PC-9 (cell line): ENCODE measurements around the gene MELTF. TPM values are rescaled to one million over a fixed set of nuclear protein-coding genes. Genes with fewer than 3 reads are reported as not detected.

ENCODE experiments used
- BruUV-seq: library from RNA; stranded (reverse); fragments of 400-500 nt; replicated peaks from 2 replicates; lab custom pipeline; 2021; lab: Mats Ljungman, UMichigan
- CTCF ChIA-PET: fragments of 300-600 bp; sonication (Branson Sonifier 250); formaldehyde crosslinking; loops from one replicate; lab custom pipeline; 2022; ENCODE audit warnings: antibody characterized with exemption; lab: Charles Lee
- POLR2A ChIA-PET: fragments of 300-600 bp; sonication (Branson Sonifier 250); formaldehyde crosslinking; loops from one replicate; lab custom pipeline; 2022; ENCODE audit warnings: antibody characterized with exemption; ENCODE audit not compliant: unreplicated experiment; lab: Charles Lee
- DNase-seq, 2 experiments: peaks; one replicate each; pipeline versions ENCODE4 v3.0.0 to v3.0.0-alpha.2; 2015 to 2022; ENCODE audit warnings: mixed read lengths in 1 of 2
- H2AFZ ChIP-seq: fragments of 200-600 bp; sonication (generic); 2 replicates; pipeline ENCODE4 v1.8.1; 2017; ENCODE audit warnings: antibody characterized with exemption
- H3F3A ChIP-seq: fragments of 200-600 bp; sonication (generic); 2 replicates; pipeline ENCODE4 v1.8.1; 2017; ENCODE audit warnings: antibody characterized with exemption, mild to moderate bottlenecking, low read depth; ENCODE audit not compliant: insufficient read depth
- H3K27ac ChIP-seq: fragments of 200-600 bp; sonication (generic); 2 replicates; pipeline ENCODE4 v1.6.1; 2016; ENCODE audit warnings: mixed run types
- H3K27me3 ChIP-seq: fragments of 200-600 bp; sonication (generic); 2 replicates; pipeline ENCODE4 v1.6.1; 2016; ENCODE audit warnings: low read depth, mixed run types; ENCODE audit not compliant: insufficient read depth
- H3K36me3 ChIP-seq: fragments of 200-600 bp; sonication (generic); 2 replicates; pipeline ENCODE4 v1.6.1; 2016; ENCODE audit warnings: low read depth, mixed run types
- H3K4me1 ChIP-seq: fragments of 200-600 bp; sonication (generic); replicated peaks from 2 replicates; pipeline ENCODE4 v1.6.1; 2016; ENCODE audit warnings: mixed run types; ENCODE audit not compliant: insufficient read depth
- H3K4me2 ChIP-seq: fragments of 200-600 bp; sonication (generic); 2 replicates; pipeline ENCODE4 v1.6.1; 2017; ENCODE audit warnings: mixed run types
- H3K4me3 ChIP-seq: fragments of 200-600 bp; sonication (generic); 2 replicates; pipeline ENCODE4 v1.6.1; 2016; ENCODE audit warnings: mixed run types
- H3K79me2 ChIP-seq: fragments of 200-600 bp; sonication (generic); 2 replicates; pipeline ENCODE4 v1.6.1; 2017; ENCODE audit warnings: low read depth, mixed run types
- H3K9me2 ChIP-seq: fragments of 200-600 bp; sonication (generic); 2 replicates; pipeline ENCODE4 v1.8.1; 2017; ENCODE audit warnings: mild to moderate bottlenecking; ENCODE audit not compliant: insufficient read depth
- H3K9me3 ChIP-seq: fragments of 200-600 bp; sonication (generic); 2 replicates; pipeline ENCODE4 v1.8.1; 2016; ENCODE audit warnings: low read depth; ENCODE audit not compliant: insufficient read depth
- H4K20me1 ChIP-seq: fragments of 200-600 bp; sonication (generic); 2 replicates; pipeline ENCODE4 v1.8.1; 2017; ENCODE audit not compliant: insufficient read depth
- EZH2 ChIP-seq: fragments of 200-600 bp; sonication (generic); IDR thresholded peaks from 2 replicates; pipeline ENCODE4 v1.8.0; 2017; ENCODE audit warnings: antibody characterized with exemption, low read depth
- intact Hi-C: fragments of 100-400 bp; cut with micrococcal nuclease; formaldehyde crosslinking; loops from one replicate; pipeline ENCODE4 v1.10.0; 2022; ENCODE audit not compliant: unreplicated experiment
- total RNA-seq: library from RNA; stranded (reverse); gene quantifications from 2 replicates; pipeline ENCODE4 v1.2.3, GENCODE V29; 2021
- TF ChIP-seq, protein P1 (sequence below): fragments of 200-600 bp; sonication (generic); conservative IDR thresholded peaks from 2 replicates; pipeline ENCODE4 v1.6.1; 2017; ENCODE audit warnings: mixed run types, antibody characterized with exemption, mild to moderate bottlenecking, moderate library complexity

Gene MELTF
- total RNA-seq, 1 experiment from 2014 or later, result 154 TPM

GRCh38 chr3:197012540-197012883 lies 17.1 kb downstream of the MELTF start:
- DNase-seq, result no peak
- no TSS peak for BruUV-seq

DNA sequence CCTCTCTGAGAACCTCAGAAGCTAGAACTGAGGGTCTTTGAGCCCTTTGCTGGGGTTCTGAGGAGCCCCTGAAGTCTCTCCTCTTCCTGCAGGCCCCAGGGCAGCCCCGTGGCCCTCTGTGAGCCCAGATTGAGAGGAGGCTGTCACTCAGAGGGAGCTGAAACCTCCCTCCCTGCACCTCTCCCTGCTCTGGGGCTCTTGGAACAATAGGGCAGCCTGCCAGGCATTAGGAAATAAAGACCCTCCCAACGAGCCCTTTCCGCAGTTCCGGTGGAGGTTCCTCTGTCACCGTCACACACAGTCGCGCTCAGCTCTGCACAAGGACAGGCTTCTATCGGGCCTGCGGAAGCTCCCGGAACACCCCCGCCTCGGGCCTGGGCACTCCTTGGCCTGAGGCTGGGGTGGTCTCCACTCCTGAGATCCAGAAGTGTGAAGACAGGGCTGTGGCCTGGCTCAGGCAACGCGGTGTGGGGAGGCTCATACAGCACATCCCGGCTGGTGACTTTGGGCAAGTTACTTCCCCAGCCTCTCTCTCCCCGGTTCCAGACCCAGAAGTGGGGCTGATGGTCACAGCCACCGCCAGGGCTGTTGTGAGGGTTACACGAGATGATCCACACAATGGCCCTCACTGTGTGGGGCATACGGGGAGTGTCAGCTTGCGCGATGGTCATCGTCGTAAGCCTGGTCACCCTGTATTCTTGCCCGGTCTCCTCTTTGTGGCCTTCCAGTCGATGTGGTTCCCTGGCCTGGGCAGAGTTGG lies 17.7 kb downstream of the MELTF start:
- Histone ChIP-seq H3K9me2 (no peaks in the 10 kb centered on the region), H3K36me3 (no peaks in the 10 kb centered on the region), H3K27ac (no peak overlapping the region), H2AFZ (no peak overlapping the region), H3K4me2 (no peak overlapping the region), H3K27me3 (no peaks in the 10 kb centered on the region), H4K20me1 (no peaks in the 10 kb centered on the region), H3K4me1 (no peaks in the 10 kb centered on the region), H3K4me3 (no peak overlapping the region), H3K9me3 (no peaks in the 10 kb centered on the region), H3K79me2 (no peaks in the 10 kb centered on the region), H3F3A (no peaks in the 10 kb centered on the region; the same call in 1 of the 2 replicates)
- no peak for DNase-seq
- POLR2A ChIA-PET, result no interaction called here
- intact Hi-C loops, result no loop called here
- no TSS peak for BruUV-seq
- CTCF ChIA-PET, result no interaction called here
- no peak for TF ChIP-seq EZH2
- TF ChIP-seq, protein P1, sequence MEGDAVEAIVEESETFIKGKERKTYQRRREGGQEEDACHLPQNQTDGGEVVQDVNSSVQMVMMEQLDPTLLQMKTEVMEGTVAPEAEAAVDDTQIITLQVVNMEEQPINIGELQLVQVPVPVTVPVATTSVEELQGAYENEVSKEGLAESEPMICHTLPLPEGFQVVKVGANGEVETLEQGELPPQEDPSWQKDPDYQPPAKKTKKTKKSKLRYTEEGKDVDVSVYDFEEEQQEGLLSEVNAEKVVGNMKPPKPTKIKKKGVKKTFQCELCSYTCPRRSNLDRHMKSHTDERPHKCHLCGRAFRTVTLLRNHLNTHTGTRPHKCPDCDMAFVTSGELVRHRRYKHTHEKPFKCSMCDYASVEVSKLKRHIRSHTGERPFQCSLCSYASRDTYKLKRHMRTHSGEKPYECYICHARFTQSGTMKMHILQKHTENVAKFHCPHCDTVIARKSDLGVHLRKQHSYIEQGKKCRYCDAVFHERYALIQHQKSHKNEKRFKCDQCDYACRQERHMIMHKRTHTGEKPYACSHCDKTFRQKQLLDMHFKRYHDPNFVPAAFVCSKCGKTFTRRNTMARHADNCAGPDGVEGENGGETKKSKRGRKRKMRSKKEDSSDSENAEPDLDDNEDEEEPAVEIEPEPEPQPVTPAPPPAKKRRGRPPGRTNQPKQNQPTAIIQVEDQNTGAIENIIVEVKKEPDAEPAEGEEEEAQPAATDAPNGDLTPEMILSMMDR, result no peak

More at GRCh38 chr3:197012540-197012883, 17.1 kb downstream of the MELTF start:
- Histone ChIP-seq H3K36me3 (no peaks in the 10 kb centered on the region), H3K4me2 (no peak overlapping the region), H3K4me1 (no peaks in the 10 kb centered on the region), H2AFZ (no peak overlapping the region), H3K27me3 (no peaks in the 10 kb centered on the region), H3K79me2 (no peaks in the 10 kb centered on the region), H3K4me3 (no peak overlapping the region), H3K27ac (no peak overlapping the region), H3F3A (no peaks in the 10 kb centered on the region; the same call in 1 of the 2 replicates), H3K9me2 (no peaks in the 10 kb centered on the region), H3K9me3 (no peaks in the 10 kb centered on the region), H4K20me1 (no peaks in the 10 kb centered on the region)
- intact Hi-C loops, result no loop called here
- POLR2A ChIA-PET, result no interaction called here
- TF ChIP-seq, protein P1, result no peak
- no peak for TF ChIP-seq EZH2
- CTCF ChIA-PET, result no interaction called here

DNA sequence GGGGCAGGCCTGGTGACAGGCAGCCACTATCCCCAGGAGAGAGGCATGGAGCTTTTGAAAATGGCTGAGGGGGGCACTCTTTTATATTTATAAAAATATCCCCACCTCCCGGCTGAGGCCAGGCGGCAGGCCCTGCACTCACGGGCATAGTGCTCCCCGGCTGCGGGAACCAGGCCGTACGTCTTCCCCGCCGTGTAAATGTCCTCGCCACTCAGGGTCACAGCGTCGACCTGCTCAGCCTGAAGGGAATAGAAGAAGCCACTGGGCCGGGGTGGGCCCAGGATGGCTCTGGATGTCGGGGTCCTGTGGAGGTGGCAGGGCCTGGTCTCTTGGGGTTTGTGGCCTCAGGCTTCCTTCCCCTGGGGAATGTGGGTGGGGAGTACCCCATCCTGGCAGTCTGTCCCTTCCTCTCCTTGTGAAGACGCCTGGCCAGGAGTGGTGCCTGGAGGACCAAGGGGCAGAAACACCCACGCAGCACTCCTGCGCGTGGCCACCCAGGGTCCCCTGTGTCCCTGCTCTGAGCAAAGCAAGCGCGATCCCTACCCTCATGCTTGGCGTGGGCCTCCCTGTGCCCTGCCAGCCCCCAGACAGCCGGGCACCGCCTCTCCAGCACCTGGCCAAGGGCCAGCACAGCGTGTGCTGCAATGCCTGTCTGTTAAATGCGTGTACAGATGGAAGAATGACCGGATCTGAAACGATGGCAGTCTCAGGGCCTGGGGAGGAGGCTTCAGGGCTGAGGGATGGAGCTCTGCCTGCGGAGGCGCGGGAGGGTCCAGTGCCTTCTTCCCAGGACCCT lies 18.9 kb downstream of the MELTF start:
- BruUV-seq, result no TSS peak
- Histone ChIP-seq H3K9me3 (no peaks in the 10 kb centered on the region), H3K27me3 (no peaks in the 10 kb centered on the region), H3K9me2 (no peaks in the 10 kb centered on the region), H3K4me2 (no peak overlapping the region), H3K36me3 (no peaks in the 10 kb centered on the region), H3K4me3 (no peak overlapping the region), H4K20me1 (no peaks in the 10 kb centered on the region), H3K27ac (no peak overlapping the region), H2AFZ (no peak overlapping the region), H3K79me2 (no peaks in the 10 kb centered on the region), H3K4me1 (no peaks in the 10 kb centered on the region), H3F3A (no peaks in the 10 kb centered on the region; the same call in 1 of the 2 replicates)
- ChIA-PET POLR2A (no interaction called here), CTCF (no interaction called here)
- intact Hi-C loops, result no loop called here
- no peak for DNase-seq
- no peak for TF ChIP-seq EZH2
- TF ChIP-seq, protein P1, result no peak
